ENCODE results near the gene INTS7.
"Not testable (repeated sequence)": the region's sequence is repeated elsewhere in the genome, so short reads cannot be mapped to it uniquely, and the experiment has no call there.

Gene INTS7

GRCh38 chr1:211944733-211945500 is 90.4 kb downstream of the INTS7 start:
- no peak for TF ChIP-seq POLR2A (IDR thresholded peaks at IDR 0.05; ENCODE audit: low read depth, low read length)
- DNase-seq (ENCODE audit: insufficient read length, low spot score) (peak; percentile 54), FAIRE-seq (peak; percentile 89)

- no peak for DNase-seq (ENCODE audit: insufficient read length, low spot score)
- TF ChIP-seq POLR2A (IDR thresholded peaks at IDR 0.05; ENCODE audit: low read depth, low read length): no peak
- FAIRE-seq: no peak
Measured at GRCh38 chr1:211942583-211942982, 92.8 kb downstream of the INTS7 start.

GRCh38 chr1:211939876-211940468 is 95.4 kb downstream of the INTS7 start:
- FAIRE-seq (no peak), DNase-seq (ENCODE audit: insufficient read length, low spot score) (no peak)
- TF ChIP-seq POLR2A (IDR thresholded peaks at IDR 0.05; ENCODE audit: low read depth, low read length): no peak

GRCh38 chr1:211938561-211938997 is 96.8 kb downstream of the INTS7 start:
- DNase-seq (ENCODE audit: insufficient read length, low spot score): no peak

DNA sequence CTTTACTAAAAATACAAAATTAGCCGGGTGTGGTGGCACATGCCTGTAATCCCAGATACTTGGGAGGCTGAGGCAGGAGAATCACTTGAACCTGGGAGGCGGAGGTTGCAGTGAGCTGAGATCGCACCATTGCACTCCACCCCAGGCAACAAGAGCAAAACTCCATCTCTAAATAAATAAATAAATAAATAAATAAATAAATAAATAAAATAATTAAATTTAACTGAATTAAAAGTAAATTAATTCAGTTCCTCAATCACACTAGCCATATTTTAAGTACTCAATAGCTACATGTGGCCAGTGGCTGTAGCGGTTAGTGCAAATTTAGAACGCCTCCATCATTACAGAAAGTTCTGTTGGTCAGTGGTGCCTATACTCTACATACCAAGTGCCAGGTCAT is 97.9 kb downstream of the INTS7 start:
- FAIRE-seq; DNase-seq (ENCODE audit: insufficient read length, low spot score): not testable (repeated sequence)

More at GRCh38 chr1:211938561-211938997, 96.8 kb downstream of the INTS7 start:
- TF ChIP-seq POLR2A (IDR thresholded peaks at IDR 0.05; ENCODE audit: low read depth, low read length): no peak
- FAIRE-seq: no peak

DNA sequence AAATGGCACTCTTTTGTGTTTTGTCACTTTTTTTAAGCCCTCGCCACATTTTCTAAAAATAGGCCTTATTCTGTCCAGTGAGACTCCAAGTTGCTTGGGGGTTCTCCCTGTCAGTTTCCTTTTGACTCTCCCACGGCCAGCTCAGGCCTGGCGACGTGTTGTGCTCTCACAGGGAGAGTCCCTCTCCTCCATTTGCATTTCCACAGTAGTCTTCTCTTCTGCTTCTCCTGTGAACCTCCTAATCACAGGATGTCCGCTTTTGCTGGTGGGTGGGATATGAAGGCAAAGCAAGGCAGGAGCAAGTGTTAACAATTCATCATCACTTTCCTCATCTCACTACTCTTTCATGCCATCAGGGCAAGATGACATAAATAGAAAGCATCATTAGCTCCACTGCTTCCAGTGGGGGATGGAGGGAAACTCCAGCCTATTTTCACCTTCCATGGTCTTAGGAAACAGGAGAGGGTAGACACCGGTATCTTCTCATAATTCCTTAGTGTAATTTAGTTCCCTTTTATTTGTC is 99.8 kb downstream of the INTS7 start:
- no peak for TF ChIP-seq POLR2A (IDR thresholded peaks at IDR 0.05; ENCODE audit: low read depth, low read length)
- no peak for DNase-seq (ENCODE audit: insufficient read length, low spot score)
- no peak for FAIRE-seq

GRCh38 chr1:211933946-211934714 is 101.2 kb downstream of the INTS7 start:
- DNase-seq (ENCODE audit: insufficient read length, low spot score) (no peak), FAIRE-seq (no peak)
- no peak for TF ChIP-seq POLR2A (IDR thresholded peaks at IDR 0.05; ENCODE audit: low read depth, low read length)

DNA sequence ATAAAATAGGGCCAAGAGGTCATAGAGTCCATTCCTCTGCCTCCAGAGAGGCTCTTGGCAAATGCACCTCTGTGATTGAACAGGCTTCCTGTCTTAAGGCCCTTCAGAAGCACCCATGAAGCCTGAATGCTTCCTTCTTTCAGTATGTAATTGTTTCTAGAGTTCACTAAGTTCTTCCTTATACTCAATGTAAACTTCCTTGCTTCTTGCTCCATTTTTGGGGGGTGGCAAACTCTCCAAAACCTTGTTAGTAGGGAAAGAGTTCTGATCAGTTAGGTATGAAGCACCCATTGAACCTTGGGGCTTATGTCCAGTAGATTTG is 102.5 kb downstream of the INTS7 start:
- no peak for FAIRE-seq
- TF ChIP-seq POLR2A (IDR thresholded peaks at IDR 0.05; ENCODE audit: low read depth, low read length): no peak

DNA sequence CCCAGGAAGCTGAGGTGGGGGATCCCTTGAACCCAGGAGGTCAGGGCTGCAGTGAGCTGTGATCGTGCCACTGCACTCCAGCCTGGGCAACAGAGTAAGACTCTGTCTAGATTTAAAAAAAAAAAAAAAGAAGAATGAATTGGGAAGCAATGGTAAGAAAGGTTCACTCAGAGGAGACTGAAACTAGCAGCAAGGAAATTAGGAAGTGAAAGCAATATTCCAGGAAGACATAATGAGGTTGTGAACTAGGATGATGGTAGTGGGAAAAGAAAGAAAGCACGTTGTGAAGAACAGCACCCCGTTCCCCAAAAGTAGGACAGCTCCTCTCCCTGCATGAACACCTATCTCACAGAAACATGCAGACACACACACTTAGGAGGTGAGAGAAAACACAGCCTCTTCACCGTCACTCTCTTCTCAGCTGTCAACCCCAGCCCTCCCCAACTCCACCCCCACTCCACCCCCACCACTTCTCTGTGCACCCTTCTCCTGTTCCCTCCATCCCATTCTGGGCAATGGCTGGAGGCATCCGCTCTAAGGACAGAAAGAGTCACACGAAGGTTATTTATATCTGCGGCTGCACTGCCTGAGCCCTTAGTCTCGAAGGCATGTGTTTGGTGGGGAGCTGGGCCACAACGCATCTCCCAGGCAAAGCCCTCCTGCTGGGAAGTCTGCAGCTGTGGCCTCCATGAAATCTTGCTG is 103.0 kb downstream of the INTS7 start:
- no peak for FAIRE-seq
- no peak for DNase-seq (ENCODE audit: insufficient read length, low spot score)
- no peak for TF ChIP-seq POLR2A (IDR thresholded peaks at IDR 0.05; ENCODE audit: low read depth, low read length)

More for the DNA sequence above, 102.5 kb downstream of the INTS7 start:
- no peak for DNase-seq (ENCODE audit: insufficient read length, low spot score)

- FAIRE-seq: no peak
- no peak for TF ChIP-seq POLR2A (IDR thresholded peaks at IDR 0.05; ENCODE audit: low read depth, low read length)
- no peak for DNase-seq (ENCODE audit: insufficient read length, low spot score)
Measured at GRCh38 chr1:211929683-211930082, 105.7 kb downstream of the INTS7 start.

GRCh38 chr1:211928993-211929637 is 106.2 kb downstream of the INTS7 start:
- DNase-seq (ENCODE audit: insufficient read length, low spot score) (no peak), FAIRE-seq (no peak)
- TF ChIP-seq POLR2A (IDR thresholded peaks at IDR 0.05; ENCODE audit: low read depth, low read length): no peak

GRCh38 chr1:211928290-211928801 is 107.0 kb downstream of the INTS7 start:
- FAIRE-seq (no peak), DNase-seq (ENCODE audit: insufficient read length, low spot score) (no peak)
- TF ChIP-seq POLR2A (IDR thresholded peaks at IDR 0.05; ENCODE audit: low read depth, low read length): no peak

- no peak for TF ChIP-seq POLR2A (IDR thresholded peaks at IDR 0.05; ENCODE audit: low read depth, low read length)
- FAIRE-seq (no peak), DNase-seq (ENCODE audit: insufficient read length, low spot score) (no peak)
Measured at GRCh38 chr1:211925016-211925415, 110.3 kb downstream of the INTS7 start.
